HG03460 (cell line): ENCODE data around the gene EXOSC10.

Source experiments
- ATAC-seq: cut with Tn5 transposase; IDR thresholded peaks from one replicate; pipeline ENCODE4 v1.9.1; 2021; ENCODE audit not compliant: unreplicated experiment

The EXOSC10 gene

DNA sequence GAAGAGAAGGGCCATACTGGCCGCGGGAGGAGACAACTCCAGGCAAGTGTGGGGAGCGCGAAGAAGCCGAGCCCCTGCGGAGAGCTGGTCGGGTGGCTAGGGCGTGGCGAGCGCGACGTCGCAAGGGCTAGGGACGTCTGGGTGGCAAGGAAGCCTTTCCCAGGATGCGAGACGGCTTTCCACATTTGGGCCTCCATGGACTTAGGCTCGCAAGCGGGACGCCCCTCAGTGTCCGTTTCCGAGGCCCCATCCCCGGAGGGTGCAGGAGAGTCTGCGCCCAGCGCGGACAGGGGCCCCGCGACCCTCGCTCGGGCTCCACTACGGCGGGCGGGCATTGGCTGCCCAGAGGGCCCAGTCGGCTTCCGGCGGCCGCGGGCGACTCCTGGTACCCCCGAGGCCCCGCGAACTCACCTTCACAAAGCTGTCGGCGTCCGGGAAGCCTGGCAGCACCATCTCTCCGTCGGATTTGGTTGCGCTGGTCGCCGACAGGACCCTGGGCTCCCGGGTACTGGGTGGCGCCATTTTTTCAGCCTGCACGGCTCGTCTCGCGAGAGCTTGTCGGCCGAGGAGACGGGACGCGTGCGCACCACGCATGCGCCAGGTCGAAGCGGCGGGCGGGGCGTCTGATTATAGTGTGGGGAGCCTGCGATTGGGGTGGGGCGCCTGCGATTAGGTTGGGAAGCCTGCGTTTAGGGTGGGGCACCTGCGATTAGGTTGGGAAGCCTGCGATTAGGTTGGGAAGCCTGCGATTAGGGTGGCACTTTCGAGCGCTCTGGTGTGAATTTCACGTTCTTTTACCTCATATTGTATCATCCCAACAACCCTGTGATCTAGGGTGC is at the start of gene EXOSC10:
Gene EXOSC10, minus strand, starts transcription at position 560 of the 839 bp plus-strand sequence. Its CDS starts 38 bp downstream, at position 522.
- peak; percentile 86 for ATAC-seq

DNA sequence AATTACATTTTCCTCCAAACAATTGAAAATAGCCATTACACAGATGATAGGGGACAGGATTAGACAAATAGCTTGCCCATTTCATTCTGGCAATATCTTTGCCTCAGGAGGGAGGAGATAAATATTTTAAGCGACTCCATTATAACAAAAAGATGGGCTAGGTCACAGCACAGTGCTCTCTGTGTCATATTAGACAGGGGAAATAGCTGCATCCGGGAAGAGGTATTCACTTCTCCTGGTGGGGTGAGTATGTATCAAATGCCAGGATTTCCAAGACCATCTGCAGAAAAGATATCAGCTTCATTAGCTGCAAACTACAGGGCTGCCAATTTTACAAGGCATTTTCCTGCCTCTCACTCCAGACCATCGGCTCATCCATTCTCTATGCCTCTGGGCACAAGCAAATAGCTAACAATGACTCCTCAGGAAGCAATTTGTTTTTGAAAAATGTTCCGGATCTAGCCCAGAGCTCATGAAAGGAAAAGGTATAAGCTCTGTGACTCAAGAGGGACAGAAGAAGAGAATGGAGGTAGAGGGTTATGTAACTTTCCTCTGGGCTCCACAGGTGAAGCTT is 47.6 kb upstream of the EXOSC10 start:
- no peak for ATAC-seq

DNA sequence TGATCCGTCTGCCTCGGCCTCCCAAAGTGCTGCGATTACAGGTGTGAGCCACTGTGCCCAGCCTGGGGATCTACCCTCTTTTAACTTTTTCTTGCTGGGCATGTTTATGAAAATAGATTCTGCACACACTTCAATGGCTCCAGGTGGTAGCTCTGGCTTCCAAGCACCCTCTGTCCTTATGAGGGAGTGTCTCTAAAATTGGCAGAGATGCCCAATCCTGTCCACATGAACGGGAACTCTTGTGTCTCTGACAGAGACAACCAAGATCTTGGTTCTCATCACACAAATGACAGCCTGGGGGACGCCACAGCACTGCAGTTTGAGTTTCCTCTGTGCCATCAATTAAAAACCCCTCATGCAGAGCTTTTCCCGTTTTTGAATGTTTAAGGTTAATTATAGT is 46.1 kb upstream of the EXOSC10 start:
- no peak for ATAC-seq

DNA sequence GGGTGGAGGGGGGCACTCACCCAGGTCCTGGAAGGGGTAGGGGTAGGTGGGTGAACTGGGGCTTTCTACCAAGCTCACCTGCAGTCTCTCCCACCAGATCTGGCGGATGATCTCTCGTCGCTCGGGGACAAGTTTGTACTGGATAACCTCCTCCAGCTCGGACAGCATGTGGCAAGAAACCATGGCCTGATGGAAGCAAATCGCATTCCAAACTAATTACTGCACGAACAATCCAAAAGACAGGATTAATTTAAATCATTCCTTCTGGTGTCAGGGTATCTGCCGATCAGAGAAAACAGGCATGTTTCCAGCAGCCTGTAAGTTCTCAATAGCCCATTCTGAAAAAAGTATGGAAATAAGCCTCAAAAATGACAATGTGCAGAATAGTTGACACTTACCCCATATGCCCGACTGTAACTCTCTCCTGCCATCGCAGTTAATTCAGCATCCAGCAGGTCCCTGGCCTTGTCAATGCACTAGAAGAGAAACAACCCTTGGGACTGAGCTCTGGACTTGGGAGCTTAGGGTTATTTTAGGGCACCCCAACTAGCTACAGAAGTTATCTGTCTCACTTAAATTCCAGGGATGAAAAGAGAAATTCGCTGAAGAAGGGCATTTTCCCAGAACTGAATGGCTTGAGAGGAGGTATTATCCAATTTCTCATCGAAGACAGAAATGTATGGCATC is 45.0 kb upstream of the EXOSC10 start:
- ATAC-seq, result no peak

DNA sequence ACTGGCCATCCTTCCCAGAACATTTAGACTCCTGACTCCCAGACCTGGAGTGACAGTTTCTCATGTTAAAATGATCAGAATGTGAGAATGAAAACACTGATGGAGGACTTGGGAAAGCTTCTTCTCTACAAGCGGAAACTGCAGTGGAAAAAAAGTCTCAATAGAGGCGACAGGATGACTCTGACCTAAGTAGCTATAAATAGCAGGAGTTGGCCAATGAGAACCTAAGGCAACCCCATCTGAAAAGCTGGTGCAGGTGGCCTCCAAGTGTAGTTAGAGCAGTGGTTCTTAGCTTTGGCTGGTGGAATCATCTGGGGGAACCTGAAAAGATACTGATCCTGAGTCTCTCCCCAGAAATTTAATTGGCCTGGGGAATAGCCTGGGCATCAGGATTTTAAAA is 44.2 kb upstream of the EXOSC10 start:
- no peak for ATAC-seq

DNA sequence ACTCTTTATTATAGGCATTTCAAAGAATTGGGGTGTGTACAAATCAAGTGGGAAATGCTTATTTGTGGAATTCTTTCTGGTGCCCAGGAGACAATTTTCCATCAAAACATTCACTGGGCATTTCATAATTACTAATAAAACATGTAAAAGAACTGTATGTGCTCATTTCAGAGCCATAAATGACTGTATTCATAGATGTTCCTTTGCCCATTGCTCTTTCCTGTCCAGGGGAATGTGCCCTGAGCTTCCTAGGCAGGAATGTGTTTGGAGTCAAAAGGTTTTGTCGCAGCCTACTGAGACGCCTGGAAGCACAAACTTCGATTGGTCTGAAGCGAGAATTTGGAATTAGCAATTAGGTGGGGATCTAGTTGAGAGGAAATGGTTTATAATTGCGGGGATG is 43.7 kb upstream of the EXOSC10 start:
- no peak for ATAC-seq

DNA sequence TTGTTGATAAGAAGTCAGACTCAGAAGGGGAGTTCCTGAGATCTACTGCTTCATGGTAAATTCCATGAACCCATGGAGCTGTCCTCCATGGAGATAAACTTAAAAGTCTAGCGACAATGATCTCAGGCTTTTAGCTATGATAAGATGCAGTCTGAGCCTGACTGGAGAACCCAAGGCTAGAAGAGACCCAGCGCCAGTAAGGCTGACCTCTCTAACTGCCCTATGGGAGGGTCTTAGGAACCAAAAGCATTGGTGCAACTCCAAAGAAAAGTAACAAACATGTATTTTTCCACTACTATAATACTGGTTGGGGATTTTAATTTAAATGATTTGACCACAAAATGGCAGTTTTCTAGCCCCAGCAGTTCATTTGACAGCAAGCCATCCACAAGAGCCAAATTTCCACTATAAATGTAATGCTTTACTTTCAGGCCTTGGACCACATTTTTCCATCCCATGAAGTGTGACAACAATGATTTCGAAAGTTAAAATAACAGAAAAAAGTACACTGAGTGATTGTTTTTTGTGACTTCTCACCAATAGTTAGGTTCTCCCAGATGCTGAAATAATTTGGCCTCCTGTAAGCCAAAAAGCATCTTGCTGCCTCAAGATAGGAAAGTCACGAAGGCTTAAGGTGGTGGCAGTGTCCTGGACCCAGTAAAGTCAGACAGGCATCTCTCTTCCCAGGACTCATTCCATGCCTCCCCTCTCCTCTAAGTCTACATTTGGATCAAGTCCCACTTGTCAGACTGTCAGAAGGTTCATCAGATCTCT is 43.1 kb upstream of the EXOSC10 start:
- no peak for ATAC-seq

DNA sequence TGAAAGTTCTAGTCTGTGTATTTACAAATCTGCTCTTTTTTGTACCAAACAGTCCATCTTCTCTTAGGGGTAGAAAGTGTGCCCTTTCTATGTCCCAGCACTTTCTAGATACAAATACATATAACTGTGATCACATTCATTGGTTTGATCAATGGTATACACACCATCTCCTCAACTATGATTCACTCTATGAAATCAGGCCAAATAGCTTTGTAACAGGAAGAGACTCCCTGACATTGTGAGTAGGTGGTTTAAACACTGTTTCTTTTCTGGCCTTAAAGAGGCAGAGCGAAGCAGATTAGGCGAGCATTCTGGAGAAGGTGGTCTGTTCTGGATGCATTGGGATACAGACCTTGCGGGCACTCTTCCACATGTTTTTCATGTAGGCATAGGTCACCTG is 39.3 kb upstream of the EXOSC10 start:
- no peak for ATAC-seq

DNA sequence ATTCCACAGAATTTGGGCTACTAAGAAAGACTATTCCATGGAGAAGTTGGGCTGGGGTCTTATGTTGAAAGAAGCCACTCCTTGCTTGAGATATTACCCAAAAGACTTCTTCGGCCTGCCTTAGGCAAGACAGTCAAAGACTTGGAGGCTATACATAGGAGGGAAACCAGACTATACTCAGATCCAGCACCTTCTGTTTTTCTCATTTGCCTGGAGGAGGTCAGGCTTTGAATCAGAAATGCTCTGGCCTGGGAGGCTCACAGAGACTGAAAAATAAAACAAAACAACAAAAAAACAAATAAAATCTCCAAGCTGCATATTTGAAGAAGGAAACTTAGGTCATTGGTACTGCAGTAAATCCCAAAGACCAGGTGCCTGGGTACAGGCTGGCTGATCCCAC is 38.4 kb upstream of the EXOSC10 start:
- no peak for ATAC-seq

DNA sequence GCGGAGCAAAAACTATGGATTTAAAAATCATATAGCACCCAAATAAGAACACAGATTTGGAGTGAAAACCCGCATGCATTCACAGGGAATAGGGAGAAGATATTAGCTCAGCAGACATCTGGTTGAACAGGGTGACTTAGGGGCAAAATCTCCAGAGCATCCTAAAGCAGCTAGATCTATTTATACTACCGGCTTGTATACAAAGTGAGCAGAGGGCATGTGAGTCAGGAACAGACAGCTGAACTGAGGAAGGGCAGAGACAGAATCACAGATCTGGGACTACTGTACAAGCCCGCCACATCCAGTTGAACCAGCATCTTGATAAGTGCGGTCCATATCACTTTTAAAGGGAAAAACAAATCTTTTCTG is 35.2 kb upstream of the EXOSC10 start:
- no peak for ATAC-seq

DNA sequence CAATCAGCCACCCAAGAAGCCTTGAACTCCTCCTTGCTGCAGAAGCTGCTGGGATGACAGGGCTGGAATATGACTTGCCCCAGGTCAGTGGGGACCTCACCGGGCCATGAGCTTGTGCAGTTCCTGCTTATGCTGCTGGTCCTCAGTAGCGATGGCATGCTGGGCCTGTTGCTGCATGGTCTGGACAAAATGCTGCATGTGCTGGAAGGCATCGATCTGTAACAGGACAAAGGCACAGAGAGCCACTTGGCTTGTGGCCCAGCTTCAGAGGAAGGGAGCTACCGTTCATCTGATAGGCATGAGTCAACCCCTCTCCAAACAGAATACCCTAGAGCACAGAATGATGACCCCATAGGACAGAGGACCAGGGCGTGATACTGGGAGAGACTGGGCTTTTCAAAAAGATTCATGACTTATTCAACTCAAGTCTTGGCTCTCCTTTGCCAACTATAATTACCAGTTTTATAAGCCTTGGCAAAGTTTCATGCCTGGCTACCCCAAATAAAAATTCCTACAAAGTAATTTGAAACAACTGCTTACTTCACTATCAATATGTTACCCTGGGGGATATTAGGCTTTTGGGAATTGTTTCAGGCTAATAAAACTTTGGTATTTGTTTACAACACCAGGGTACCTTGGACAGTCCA is 34.7 kb upstream of the EXOSC10 start:
- no peak for ATAC-seq

DNA sequence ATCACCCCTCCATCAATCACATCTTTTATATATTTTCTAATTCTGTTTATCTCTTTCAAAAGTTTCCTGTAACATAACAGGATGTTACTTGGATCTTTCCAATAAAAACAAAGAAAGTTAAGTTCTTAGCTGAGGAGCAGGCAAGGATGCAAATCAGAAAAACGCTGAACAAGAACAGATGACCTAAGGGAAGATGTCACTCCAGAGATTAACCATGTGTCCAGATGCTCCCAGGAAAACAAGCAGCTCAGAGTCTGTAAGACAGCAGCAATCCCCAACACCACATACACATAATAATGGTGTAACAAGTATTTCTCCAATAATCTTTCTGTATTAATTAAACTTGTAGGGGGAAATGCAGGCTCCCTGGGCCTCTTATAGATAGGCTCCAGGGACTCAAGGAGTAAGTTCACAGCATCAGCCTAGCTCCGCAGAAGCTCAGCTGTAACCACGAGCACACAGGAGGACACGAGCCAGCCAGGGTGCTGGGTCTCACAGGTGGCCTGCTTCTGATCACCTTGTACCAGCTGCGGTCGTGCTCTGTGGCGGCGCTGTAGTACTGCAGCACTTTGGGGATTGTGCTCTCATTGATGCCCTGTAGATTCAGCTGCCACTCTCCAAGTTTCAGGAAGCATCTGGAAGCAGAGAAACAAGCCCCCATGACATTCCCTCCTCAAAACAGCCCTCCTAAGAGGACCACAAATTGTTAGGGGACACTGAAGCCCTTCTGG is 33.1 kb upstream of the EXOSC10 start:
- no peak for ATAC-seq

DNA sequence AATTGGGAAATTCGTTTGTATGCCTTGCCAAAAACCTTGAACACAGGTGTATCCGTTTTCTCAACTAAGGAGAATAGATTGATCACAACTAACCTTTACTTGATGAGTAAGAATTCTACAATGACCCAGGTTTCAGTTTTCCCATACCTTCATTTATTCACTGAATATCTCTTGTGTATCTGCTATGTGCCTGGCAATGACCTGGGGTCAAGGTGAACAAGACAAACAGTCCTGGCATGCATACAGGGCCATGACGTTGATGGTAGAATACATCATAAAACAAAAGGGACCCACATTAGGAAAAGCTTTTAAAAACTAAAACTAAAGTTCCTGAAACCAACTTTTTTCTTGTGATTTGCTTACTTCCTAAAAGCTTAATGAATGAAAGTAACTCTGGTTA is 32.1 kb upstream of the EXOSC10 start:
- ATAC-seq, result no peak

DNA sequence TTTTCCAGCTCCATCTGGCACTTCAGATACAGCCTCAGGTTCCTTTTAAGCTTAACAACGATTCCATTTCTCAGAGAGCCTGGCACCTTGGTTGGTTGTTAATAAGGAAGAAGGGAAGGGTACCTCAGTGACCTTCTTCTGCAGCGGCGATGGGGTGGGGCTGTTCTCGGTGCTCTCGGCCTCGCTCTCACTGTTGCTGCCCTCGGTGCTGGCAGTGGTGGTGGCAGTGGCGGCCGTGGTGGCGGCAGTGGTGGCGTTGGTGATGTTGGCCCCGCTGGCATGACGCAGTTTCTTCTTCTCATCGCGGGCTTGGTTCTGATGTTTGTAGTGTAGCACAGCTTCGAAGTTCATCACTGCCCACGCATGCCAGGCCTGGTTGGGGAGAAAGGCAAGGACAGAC is 30.7 kb upstream of the EXOSC10 start:
- ATAC-seq, result no peak

DNA sequence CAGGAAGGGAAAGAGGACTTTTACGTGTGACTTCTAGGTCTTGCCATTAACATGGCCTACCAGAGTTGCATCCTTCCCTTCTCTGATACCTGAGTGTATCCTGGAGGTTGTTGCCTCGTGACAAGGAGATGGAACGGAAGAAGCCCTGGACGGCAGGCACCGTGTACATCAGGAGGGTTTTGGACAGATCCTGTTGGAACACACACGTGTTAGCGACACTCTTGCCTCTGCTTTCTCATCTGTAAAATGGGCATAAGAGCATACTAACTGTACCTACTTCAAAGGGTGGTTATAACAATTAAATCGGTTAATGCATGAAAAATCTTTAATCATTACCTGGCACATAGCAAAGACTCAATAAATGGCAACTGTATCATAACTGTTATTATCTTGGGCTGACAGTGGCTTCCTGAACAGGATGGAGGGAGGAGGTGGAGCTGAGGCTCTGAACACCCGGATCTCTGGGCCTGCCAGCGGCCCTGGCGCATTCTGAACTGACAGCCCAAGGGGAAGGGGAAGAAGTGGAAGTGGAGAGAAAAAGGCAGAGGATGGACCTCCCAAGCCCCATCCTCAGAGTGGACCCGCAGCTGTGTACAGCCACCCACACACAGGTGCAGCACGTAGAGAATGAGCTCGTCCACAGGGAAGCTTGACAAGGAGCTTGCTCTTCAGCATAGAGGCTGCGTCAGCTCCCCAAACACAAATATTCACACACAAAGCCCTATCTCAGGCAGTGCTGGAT is 30.2 kb upstream of the EXOSC10 start:
- no peak for ATAC-seq

DNA sequence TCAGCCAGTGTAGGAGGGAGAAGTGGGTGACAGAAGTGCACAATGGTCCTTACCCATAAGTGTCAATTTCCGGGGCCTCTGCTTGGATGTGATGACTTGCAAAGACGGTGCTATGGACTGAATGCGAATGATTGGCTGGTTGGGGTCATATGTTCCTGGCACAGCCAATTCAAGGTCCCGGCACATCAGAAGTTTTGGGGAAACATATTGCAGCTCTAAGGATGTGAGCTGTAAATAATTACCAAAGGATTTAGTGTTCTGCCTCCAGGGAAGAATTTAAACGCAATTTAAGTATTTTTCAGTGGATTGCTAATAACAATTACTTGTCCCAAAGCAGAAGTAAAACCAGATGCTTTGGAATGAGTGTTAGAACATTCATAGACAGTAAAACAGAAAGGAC is 26.9 kb upstream of the EXOSC10 start:
- no peak for ATAC-seq

DNA sequence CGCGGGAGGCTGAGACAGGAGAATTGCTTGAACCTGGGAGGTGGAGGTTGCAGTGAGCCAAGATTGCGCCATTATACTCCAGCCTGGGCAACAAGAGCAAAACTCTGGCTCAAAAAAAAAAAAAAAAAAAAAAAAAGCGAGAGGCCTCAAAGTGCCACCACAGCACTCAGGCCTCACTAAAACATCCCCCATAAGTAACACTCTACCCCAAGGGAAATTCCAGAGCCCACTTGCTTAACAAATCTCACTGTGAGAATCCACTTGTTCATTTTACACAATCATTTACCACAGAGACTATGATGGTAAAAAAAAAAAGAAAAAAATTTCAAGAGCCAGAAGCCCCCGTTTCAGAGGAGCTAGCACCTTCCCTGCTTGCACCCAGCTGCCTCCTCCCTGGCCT is 26.3 kb upstream of the EXOSC10 start:
- ATAC-seq, result no peak

DNA sequence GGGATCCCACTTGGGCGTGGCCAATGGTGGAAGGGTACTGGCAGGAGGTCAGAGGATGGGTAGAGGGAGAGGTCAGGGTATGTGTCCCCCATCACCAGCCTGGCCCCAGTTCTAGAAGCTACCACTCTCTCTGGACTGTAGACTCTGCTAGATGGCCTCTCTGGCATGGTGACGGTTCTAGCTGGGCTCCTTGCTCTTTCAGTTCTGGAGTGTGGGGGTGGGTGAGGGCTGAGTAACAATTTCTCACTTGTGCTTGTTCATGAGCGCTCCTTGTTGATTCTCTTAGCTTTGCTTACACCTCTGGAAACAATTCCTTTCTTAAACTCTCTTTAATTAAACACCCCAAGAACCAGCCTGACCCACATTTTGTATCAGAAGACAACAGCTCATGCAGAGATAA is 25.3 kb upstream of the EXOSC10 start:
- no peak for ATAC-seq

DNA sequence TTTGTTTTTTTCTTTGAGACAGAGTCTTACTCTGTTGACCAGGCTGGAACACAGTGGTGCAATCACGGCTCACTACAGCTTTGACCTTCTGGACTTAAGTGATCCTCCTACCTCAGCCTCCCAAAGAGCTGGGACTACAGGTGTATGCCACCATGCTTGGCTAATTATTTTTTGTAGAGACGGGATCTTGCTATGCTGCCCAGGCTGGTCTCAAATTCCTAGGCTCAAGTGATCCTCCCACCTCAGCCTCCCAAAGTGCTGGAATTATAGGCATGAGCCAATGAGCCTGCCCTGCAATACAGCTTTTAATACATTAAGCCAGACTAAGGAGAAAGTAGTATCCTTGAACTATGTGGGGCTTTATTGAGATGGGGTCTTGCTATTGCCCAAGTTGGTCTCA is 16.6 kb upstream of the EXOSC10 start:
- ATAC-seq, result no peak

DNA sequence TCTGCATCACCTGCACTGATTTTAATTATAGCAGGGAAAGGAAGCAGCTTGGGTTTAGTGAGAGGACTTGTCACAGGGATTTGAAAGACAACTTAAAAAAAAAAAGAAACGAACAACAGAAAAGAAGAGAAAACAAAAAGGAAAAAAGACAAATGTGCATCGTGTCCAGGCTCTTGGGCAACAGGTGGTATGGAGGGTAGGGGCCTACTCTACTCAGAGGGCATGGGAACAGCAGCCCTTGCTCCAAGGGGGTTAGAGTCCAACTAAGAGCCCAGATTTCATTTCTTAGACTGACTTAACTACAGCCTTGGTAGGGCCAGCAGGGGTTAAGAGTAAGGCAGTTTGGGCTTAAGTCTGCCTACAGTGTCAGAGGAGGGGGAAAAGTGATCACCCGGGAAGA is 15.3 kb upstream of the EXOSC10 start:
- no peak for ATAC-seq
